Measurements from ENCODE around the gene CD101.

The CD101 gene

GRCh38 chr1:117017062-117017461, 15.5 kb downstream of the CD101 start:
- Histone ChIP-seq H3K4me3 (ENCODE audit: low read length) (no peak overlapping the region), H3K9me2 (replicated peaks; ENCODE audit: control insufficient read depth, low read length) (no peaks in the 10 kb centered on the region), H3K4me1 (ENCODE audit: control insufficient read depth, low read length) (no peaks in the 10 kb centered on the region), H3K79me2 (ENCODE audit: control insufficient read depth, low read length) (no peaks in the 10 kb centered on the region), H3K4me2 (ENCODE audit: low read length) (no peak overlapping the region), H4K20me1 (ENCODE audit: control insufficient read depth, insufficient read depth, low read depth, low read length) (no peaks in the 10 kb centered on the region), H3K9me3 (ENCODE audit: control insufficient read depth, insufficient read depth, low read length) (no peaks in the 10 kb centered on the region), H3K27me3 (ENCODE audit: control insufficient read depth, low read length) (peaks cover 7% of the 10 kb centered on the region), H3K27ac (ENCODE audit: low read depth, low read length) (no peak overlapping the region), H3F3A (ENCODE audit: control insufficient read depth, insufficient read depth) (no peaks in the 10 kb centered on the region), H3K36me3 (ENCODE audit: control insufficient read depth, low read length) (no peaks in the 10 kb centered on the region)
- TF ChIP-seq, protein P1, sequence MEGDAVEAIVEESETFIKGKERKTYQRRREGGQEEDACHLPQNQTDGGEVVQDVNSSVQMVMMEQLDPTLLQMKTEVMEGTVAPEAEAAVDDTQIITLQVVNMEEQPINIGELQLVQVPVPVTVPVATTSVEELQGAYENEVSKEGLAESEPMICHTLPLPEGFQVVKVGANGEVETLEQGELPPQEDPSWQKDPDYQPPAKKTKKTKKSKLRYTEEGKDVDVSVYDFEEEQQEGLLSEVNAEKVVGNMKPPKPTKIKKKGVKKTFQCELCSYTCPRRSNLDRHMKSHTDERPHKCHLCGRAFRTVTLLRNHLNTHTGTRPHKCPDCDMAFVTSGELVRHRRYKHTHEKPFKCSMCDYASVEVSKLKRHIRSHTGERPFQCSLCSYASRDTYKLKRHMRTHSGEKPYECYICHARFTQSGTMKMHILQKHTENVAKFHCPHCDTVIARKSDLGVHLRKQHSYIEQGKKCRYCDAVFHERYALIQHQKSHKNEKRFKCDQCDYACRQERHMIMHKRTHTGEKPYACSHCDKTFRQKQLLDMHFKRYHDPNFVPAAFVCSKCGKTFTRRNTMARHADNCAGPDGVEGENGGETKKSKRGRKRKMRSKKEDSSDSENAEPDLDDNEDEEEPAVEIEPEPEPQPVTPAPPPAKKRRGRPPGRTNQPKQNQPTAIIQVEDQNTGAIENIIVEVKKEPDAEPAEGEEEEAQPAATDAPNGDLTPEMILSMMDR (IDR thresholded peaks at IDR 0.05; ENCODE audit: low read depth, low read length, poor library complexity, severe bottlenecking) = no peak
- TF ChIP-seq EZH2phosphoT487 (IDR thresholded peaks at IDR 0.05; ENCODE audit: borderline replicate concordance, low read length) = no peak

GRCh38 chr1:117017648-117018047, 16.1 kb downstream of the CD101 start:
- H3K36me3 ChIP-seq (ENCODE audit: control insufficient read depth, low read length) = no peaks in the 10 kb centered on the region
- no peaks in the 10 kb centered on the region for H3F3A ChIP-seq (ENCODE audit: control insufficient read depth, insufficient read depth)
- H3K4me1 ChIP-seq (ENCODE audit: control insufficient read depth, low read length) = no peaks in the 10 kb centered on the region
- H3K9me3 ChIP-seq (ENCODE audit: control insufficient read depth, insufficient read depth, low read length) = no peaks in the 10 kb centered on the region
- no peaks in the 10 kb centered on the region for H4K20me1 ChIP-seq (ENCODE audit: control insufficient read depth, insufficient read depth, low read depth, low read length)
- H3K79me2 ChIP-seq (ENCODE audit: control insufficient read depth, low read length) = no peaks in the 10 kb centered on the region
- H3K27me3 ChIP-seq (ENCODE audit: control insufficient read depth, low read length) = peaks cover 7% of the 10 kb centered on the region
- no peak overlapping the region for H3K4me3 ChIP-seq (ENCODE audit: low read length)
- H3K4me2 ChIP-seq (ENCODE audit: low read length) = no peak overlapping the region
- H3K9me2 ChIP-seq (replicated peaks; ENCODE audit: control insufficient read depth, low read length) = no peaks in the 10 kb centered on the region
- TF ChIP-seq, protein P1 (IDR thresholded peaks at IDR 0.05; ENCODE audit: low read depth, low read length, poor library complexity, severe bottlenecking) = no peak
- no peak for TF ChIP-seq EZH2phosphoT487 (IDR thresholded peaks at IDR 0.05; ENCODE audit: borderline replicate concordance, low read length)
- H3K27ac ChIP-seq (ENCODE audit: low read depth, low read length) = no peak overlapping the region

DNA sequence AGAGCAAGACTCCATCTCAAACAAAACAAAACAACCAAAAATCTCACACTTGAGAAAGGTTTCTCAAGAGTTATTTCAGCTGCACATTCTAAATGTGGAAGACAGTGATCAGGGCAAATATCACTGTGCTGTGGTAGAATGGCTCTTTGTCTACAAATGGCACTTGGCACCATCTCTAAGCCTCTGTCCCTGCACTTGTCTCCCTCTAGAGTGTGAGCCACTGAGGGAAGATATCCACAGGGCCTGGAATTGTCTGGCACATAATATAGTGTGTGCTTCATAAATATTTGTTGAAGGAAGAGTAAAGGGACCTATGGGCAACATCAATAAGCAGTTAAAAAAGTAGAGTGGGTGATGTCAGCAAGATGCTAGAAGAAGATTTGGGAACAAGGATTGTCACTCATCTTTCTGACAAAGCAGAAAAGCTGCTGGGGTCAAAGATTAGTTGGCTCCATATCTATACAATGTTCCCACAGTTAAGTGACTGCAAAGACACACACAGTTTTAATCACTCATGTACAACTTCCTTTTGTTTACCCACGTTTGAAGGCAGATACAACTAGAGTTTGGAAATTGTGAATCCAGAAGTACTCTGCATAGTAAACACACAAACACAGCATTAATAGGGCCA, 19.1 kb downstream of the CD101 start:
- TF ChIP-seq, protein P1 (IDR thresholded peaks at IDR 0.05; ENCODE audit: low read depth, low read length, poor library complexity, severe bottlenecking) = no peak
- no peak for TF ChIP-seq EZH2phosphoT487 (IDR thresholded peaks at IDR 0.05; ENCODE audit: borderline replicate concordance, low read length)
- no peak overlapping the region for H3K4me3 ChIP-seq (ENCODE audit: low read length)

More for the DNA sequence above, 19.1 kb downstream of the CD101 start:
- H4K20me1 ChIP-seq (ENCODE audit: control insufficient read depth, insufficient read depth, low read depth, low read length) = no peaks in the 10 kb centered on the region
- peaks cover 7% of the 10 kb centered on the region for H3K27me3 ChIP-seq (ENCODE audit: control insufficient read depth, low read length)
- H3F3A ChIP-seq (ENCODE audit: control insufficient read depth, insufficient read depth) = no peaks in the 10 kb centered on the region
- H3K4me2 ChIP-seq (ENCODE audit: low read length) = no peak overlapping the region
- no peak overlapping the region for H3K27ac ChIP-seq (ENCODE audit: low read depth, low read length)
- H3K9me2 ChIP-seq (replicated peaks; ENCODE audit: control insufficient read depth, low read length) = no peaks in the 10 kb centered on the region
- H3K4me1 ChIP-seq (ENCODE audit: control insufficient read depth, low read length) = no peaks in the 10 kb centered on the region
- no peaks in the 10 kb centered on the region for H3K36me3 ChIP-seq (ENCODE audit: control insufficient read depth, low read length)
- no peaks in the 10 kb centered on the region for H3K9me3 ChIP-seq (ENCODE audit: control insufficient read depth, insufficient read depth, low read length)
- H3K79me2 ChIP-seq (ENCODE audit: control insufficient read depth, low read length) = no peaks in the 10 kb centered on the region

Data from DOHH2 (cell line).